Loucy (cell line): ENCODE results near the gene PAFAH1B1.

Experiments used
- EZH2phosphoT487 ChIP-seq: fragments of 200-600 bp; IDR thresholded peaks from 2 replicates; pipeline ENCODE4 v1.6.1; 2018; ENCODE audit warnings: antibody characterized with exemption, mild to moderate bottlenecking, moderate library complexity, borderline replicate concordance
- TF ChIP-seq, protein P1 (sequence below): fragments of 200-600 bp; sonication (generic); conservative IDR thresholded peaks from 2 replicates; pipeline ENCODE4 v1.5.1; 2014; ENCODE audit warnings: mild to moderate bottlenecking, antibody characterized with exemption, low read length

DNA sequence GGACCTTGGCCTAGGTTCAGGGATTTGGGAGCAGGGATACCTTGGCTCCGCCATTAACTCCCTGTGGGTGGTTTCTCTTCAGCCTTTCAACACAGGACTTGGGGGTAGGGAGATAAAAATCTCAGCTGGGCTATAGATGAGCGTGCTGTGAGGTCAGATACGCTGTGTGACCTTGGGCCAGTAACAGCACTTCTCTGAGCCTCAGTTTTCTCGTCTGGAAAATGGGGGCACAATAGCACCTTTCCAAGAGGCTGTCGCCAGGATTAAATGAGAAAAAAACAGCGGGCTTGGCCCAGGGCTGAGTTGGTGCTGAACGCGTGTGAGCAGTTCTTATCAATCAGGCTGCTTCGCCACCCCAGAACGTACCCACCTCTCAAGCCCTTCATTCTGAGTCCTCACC, 138.4 kb downstream of the PAFAH1B1 start:
- TF ChIP-seq, protein P1, sequence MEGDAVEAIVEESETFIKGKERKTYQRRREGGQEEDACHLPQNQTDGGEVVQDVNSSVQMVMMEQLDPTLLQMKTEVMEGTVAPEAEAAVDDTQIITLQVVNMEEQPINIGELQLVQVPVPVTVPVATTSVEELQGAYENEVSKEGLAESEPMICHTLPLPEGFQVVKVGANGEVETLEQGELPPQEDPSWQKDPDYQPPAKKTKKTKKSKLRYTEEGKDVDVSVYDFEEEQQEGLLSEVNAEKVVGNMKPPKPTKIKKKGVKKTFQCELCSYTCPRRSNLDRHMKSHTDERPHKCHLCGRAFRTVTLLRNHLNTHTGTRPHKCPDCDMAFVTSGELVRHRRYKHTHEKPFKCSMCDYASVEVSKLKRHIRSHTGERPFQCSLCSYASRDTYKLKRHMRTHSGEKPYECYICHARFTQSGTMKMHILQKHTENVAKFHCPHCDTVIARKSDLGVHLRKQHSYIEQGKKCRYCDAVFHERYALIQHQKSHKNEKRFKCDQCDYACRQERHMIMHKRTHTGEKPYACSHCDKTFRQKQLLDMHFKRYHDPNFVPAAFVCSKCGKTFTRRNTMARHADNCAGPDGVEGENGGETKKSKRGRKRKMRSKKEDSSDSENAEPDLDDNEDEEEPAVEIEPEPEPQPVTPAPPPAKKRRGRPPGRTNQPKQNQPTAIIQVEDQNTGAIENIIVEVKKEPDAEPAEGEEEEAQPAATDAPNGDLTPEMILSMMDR = no peak
- TF ChIP-seq EZH2phosphoT487 = no peak
